Measurements from ENCODE around the gene VSIG2.

DNA sequence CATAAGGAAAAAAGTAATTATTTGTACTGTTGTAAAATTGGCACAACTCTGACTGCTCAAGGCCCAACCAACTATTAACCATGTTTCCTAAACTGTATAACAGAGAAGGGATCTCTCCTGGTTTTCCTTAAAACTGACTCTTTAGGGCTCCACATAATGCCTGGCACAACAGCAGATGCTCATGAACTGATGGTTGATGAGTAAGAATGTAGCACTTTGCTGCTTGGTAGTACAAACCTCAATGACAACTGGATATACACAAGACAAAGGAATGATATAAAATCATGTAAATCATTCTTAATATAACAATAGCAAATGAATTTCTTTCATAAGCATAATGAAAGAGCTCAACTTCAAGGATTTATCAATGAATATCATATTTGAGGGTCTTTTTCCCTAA, 36.5 kb upstream of the VSIG2 start:
- TF ChIP-seq, protein P1, sequence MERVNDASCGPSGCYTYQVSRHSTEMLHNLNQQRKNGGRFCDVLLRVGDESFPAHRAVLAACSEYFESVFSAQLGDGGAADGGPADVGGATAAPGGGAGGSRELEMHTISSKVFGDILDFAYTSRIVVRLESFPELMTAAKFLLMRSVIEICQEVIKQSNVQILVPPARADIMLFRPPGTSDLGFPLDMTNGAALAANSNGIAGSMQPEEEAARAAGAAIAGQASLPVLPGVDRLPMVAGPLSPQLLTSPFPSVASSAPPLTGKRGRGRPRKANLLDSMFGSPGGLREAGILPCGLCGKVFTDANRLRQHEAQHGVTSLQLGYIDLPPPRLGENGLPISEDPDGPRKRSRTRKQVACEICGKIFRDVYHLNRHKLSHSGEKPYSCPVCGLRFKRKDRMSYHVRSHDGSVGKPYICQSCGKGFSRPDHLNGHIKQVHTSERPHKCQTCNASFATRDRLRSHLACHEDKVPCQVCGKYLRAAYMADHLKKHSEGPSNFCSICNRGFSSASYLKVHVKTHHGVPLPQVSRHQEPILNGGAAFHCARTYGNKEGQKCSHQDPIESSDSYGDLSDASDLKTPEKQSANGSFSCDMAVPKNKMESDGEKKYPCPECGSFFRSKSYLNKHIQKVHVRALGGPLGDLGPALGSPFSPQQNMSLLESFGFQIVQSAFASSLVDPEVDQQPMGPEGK (CRISPR knock-in tag; IDR thresholded peaks at IDR 0.05; ENCODE audit: borderline replicate concordance) = no peak
- TF ChIP-seq, protein P2, sequence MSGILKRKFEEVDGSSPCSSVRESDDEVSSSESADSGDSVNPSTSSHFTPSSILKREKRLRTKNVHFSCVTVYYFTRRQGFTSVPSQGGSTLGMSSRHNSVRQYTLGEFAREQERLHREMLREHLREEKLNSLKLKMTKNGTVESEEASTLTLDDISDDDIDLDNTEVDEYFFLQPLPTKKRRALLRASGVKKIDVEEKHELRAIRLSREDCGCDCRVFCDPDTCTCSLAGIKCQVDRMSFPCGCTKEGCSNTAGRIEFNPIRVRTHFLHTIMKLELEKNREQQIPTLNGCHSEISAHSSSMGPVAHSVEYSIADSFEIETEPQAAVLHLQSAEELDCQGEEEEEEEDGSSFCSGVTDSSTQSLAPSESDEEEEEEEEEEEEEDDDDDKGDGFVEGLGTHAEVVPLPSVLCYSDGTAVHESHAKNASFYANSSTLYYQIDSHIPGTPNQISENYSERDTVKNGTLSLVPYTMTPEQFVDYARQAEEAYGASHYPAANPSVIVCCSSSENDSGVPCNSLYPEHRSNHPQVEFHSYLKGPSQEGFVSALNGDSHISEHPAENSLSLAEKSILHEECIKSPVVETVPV (CRISPR knock-in tag; IDR thresholded peaks at IDR 0.05) = no peak
- no peak for TF ChIP-seq ZNF8 (CRISPR knock-in tag; IDR thresholded peaks at IDR 0.05)
- no peak for TF ChIP-seq CREB5 (CRISPR knock-in tag; IDR thresholded peaks at IDR 0.05; ENCODE audit: low read depth)
- TF ChIP-seq ZFP3 (CRISPR knock-in tag; IDR thresholded peaks at IDR 0.05) = no peak
- TF ChIP-seq POU6F1 (CRISPR knock-in tag; IDR thresholded peaks at IDR 0.05; ENCODE audit: borderline replicate concordance, low read depth) = no peak
- no peak for TF ChIP-seq TOX (CRISPR knock-in tag; IDR thresholded peaks at IDR 0.05; ENCODE audit: borderline replicate concordance)
- no peak for TF ChIP-seq PPARA (CRISPR knock-in tag; IDR thresholded peaks at IDR 0.05; ENCODE audit: borderline replicate concordance)
- TF ChIP-seq ZFP30 (CRISPR knock-in tag; IDR thresholded peaks at IDR 0.05) = no peak
